GM19351 (cell line): ENCODE data around the gene CD8B2.
"Not testable (repeated sequence)": the region's sequence is repeated elsewhere in the genome, so short reads cannot be mapped to it uniquely, and the experiment has no call there.

Experiments
- ATAC-seq: cut with Tn5 transposase; IDR thresholded peaks from one replicate; pipeline ENCODE4 v1.9.1; 2021; ENCODE audit warnings: mild to moderate bottlenecking, moderate library complexity; ENCODE audit not compliant: unreplicated experiment

The CD8B2 gene

GRCh38 chr2:106486551-106487385 lies at the start of gene CD8B2:
CD8B2 (plus strand) TSS chr2:106487364; CDS start chr2:106487427, 63 bp downstream.
- not testable (repeated sequence) for ATAC-seq

- ATAC-seq: not testable (repeated sequence)
These were observed 25.3 kb upstream of the CD8B2 start for GRCh38 chr2:106461882-106462281.

- not testable (repeated sequence) for ATAC-seq
These were observed 19.6 kb upstream of the CD8B2 start for GRCh38 chr2:106467516-106467915.

DNA sequence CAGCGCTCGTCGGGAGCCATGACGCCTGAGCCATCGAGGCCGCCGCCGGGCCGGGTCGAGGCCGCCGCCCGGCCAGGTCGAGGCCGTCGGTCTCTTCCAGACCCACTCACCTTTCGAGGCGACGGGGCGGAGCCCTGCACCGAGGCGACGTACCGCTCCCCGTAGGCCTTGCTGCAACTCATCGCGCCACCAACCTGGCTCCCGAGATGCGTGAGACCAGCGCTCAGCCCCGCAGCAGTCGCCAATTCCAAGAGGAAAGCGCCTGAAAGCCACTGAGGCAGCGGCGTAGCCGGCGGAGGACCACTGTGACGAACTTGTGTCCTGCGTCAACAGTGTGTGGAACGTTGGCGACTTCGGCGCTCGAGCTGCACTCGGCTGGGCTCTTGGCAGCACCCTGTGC lies 19.1 kb upstream of the CD8B2 start, which contains the start of gene RGPD3:
TSS of gene RGPD3 (minus strand) at position 307 of the 400 bp plus-strand sequence. CDS start at position 182, 125 bp downstream.
- ATAC-seq: not testable (repeated sequence)

- not testable (repeated sequence) for ATAC-seq
These were observed 16.5 kb upstream of the CD8B2 start for GRCh38 chr2:106470658-106471057.

- ATAC-seq: not testable (repeated sequence)
These were observed 9.5 kb upstream of the CD8B2 start for GRCh38 chr2:106477647-106478046.

DNA sequence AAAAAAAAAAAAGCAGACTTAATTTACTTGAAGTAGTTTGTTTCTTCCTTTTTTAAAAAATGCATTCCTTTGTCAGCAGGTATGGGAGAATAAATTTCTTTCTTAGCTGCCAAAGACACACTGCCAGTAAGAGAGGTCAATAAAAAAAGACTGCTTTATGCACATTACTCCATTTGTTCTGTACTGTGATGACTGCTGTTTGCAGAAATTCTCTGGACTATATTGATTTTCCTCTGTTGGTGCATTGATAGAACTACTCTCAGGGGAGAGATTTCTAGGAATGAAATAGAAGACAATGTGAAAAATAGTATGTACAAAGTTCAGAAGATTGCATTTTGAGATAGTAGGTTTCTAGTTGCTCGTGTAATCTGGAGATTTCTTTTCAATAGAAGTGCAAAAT lies 7.6 kb upstream of the CD8B2 start:
- not testable (repeated sequence) for ATAC-seq

DNA sequence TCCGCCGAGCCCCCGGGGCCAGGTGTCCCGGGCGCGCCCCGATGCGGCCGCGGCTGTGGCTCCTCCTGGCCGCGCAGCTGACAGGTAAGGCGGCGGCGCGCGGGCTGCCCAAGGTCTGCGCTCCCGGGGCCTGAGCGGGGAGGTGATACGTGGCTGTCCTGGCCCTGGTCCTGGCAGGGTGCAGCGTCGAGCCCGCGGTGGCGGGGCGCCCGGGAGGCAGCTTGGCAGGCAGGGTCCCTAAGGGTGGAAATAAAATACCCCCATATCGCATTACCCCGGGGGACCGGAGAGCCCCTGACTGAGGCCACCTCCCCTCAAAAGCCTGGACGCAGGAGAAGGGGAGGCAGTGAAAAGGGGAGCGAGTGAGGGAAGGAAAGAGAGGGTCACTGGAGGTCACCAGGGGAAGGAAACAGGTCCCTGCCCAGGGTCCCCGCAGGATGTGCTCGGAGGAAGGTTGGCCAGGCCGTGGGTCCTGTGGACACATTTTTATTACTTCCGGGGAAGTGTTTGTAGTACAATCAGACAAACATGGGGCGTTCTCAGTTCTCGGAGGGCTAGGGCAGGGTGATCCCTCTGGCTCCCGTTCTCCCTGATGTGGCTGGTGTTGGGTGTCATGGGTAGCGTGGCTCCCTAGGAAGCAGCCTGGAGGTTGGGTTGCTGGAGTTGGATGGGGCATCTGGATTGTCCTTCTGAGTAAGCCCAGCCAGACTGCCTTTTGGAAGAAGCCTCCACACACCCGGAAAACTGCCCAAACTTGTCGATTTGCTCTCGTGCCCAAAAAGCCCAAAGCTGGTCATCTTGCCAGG lies 425 bp downstream of the CD8B2 start:
- not testable (repeated sequence) for ATAC-seq

DNA sequence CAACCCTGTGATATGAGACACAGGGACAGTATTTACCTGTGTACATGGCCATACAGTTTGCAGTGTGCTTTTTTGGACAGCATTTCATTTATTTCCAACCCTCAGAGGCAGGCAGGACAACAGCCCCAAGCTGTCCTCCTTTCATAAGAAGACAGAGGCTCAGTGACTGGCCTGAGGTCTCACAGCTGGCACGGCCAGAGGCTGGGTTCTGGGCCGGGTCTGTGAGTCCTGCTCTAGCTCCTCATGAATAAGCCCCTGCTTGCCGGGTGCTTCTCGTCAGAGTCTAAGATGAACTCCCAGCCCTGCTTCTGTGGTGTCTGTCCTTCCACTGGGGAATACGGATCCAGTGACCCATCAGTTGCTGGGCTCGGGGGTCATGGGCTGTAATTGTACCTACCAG lies 2.5 kb downstream of the CD8B2 start:
- not testable (repeated sequence) for ATAC-seq

DNA sequence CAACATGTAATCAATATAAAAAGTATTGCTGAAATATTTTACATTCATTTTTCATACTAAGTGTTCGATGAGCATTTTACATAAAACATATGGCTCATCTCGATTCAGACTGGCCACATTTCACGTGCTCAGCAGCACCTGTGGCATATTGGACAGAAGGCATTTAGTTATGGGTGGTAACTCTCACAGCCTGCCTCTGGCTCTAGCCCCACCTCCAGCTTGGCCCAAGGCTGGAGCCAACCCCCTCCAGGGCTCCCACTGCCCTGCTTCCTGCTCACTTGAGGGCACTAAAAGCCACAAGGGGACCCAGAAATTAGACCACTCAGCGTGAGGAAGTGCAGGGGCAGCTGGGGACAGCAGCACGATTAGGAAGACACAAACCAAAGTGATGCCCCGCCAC lies 5.2 kb downstream of the CD8B2 start:
- ATAC-seq: not testable (repeated sequence)

- not testable (repeated sequence) for ATAC-seq
These were observed 5.7 kb downstream of the CD8B2 start for GRCh38 chr2:106492913-106493312.

DNA sequence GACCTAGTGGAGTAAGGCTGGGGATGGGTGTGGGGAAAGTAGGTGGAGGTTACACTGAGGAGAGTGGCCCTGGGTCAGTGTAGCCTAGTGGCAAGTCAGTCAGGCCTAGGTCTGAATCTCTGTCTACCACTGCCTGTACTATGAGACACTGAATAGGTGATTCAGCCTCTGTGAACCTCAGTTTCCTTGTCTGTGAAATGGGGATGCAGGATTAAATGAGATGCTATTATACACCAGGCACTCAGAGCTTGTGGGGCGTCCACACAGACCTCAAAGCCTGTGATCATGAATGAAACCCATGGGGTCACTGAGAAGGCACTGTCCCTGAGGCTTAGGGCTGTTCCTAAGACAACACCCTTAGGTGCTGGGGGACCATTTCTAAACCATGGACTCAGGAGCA lies 11.4 kb downstream of the CD8B2 start:
- not testable (repeated sequence) for ATAC-seq

DNA sequence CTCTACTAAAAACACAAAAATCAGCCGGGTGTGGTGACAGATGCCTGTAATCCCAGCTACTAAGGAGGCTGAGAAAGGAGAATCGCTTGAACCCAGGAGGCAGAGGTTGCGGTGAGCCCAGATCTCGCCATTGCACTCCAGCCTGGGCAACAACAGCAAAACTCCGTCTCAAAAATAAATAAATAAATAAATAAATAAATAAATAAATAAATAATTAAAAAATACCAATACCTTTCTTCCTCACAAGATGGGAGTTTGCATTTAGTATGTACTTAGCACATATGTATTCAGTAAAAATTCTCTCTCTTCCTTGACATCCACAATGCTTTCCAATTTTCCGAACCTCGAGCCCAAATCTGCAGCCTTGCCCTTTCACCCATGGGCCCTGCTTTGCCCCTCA lies 13.2 kb downstream of the CD8B2 start:
- ATAC-seq: not testable (repeated sequence)

- ATAC-seq: not testable (repeated sequence)
These were observed 15.2 kb downstream of the CD8B2 start for GRCh38 chr2:106502351-106502750.

DNA sequence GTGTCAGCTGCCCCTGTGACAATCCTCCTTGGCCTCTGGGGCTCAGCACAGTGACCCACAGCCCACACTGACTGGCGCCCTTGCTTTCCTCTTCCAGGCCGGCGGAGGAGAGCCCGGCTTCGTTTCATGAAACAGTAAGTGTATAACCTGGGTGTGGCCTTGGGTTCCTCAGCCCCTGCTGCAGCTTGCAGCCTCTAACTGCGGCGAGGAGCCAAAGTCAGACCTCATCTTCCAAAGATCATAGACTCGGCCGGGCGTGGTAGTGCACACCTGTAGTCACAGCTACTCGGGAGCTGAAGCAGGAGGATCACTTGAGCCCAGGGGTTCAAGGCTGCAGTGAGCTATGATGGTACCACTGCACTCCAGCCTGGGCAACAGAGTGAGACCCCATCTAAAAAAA lies 17.0 kb downstream of the CD8B2 start:
- ATAC-seq: not testable (repeated sequence)

DNA sequence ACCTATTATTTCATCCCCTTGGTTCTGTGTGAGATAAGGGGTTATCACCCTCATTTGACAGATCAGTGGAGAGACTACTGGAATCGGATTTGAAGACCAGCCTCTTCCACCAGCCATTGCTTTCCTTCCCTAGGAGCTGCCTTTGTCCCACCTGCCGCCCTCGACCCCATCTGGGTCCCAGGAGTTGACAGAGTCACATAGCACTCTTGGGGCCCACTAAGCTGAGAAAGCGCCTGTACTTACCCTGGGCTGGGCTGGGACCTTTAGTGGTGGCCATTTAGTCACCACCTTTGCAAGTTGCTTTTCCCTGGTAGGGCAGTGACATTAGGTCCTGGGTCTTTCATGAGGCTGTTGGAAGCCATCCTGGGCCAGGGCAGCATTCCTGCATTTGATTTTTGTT lies 17.6 kb downstream of the CD8B2 start:
- not testable (repeated sequence) for ATAC-seq

GRCh38 chr2:106506002-106506687 lies 19.0 kb downstream of the CD8B2 start:
- not testable (repeated sequence) for ATAC-seq

DNA sequence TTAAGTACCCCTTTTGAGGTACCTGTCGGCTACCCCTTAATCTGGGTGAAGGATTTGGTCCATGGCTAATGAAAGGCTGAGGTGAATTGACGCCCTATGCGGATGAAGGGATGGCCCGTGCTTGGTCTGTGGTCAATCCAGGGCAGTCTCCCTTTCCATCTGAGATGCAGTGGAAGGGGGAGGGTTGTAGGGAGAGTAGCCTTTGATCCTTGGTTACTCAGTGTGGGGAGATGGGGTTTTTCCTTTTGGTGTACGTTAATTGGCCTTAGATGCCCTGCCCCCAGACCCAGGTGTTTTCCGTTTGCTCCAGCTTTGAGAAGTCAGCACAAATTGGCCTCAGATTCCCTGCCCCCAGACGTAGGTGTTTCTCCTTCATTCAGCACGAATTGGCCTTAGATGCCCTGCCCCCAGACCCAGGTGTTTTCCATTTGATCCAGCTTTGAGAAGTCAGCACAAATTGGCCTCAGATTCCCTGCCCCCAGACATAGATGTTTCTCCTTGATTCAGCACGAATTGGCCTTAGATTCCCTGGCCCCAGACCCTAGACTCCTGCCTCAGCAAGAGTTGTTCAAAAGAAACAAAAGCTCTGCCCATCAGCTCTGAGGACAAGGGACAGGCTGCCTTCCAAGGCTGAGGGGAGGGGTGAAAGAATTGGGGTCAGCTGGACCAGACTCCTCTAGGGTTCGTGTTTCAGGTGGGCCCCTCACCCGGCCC lies 21.7 kb downstream of the CD8B2 start:
- ATAC-seq: not testable (repeated sequence)

DNA sequence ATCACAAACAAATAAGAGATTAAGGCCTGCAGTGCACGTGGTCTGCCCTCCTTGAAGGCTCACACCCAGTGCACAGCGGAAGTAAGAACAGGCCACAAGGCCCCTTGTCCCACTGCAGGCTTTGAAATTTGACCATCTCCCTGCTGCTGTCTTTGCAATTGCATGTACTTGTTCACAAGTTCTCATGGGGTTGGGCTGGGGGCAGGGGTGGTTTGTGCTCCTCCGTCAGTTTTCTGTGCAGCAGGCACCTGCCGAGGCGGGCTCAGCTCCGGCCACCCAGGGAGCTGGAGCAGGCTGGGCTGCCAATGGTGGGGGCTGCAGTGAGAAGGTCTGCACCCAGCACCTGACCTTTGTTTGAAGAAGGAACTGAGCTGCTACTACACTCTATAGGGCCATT lies 22.2 kb downstream of the CD8B2 start:
- not testable (repeated sequence) for ATAC-seq

DNA sequence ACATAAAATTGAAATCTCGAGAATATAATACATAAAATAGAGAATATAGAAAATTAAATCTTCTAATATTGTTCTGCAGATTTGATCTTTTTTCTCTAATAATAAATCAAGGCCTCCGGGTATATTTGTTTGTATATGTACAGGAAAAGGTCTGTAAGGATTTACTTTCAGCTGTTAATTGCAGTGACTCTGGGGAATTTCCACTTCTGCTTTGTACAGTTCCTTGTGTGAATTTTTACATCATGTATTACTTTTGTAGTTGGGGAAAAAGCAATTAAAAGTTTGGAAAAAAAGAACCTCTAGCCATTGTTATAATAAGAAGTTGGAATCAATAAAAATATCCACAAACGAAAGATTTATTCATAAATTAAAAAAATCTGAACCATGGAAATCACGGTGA lies 23.6 kb downstream of the CD8B2 start:
- ATAC-seq: not testable (repeated sequence)
